Measurements from ENCODE around the gene CLEC19A.

Gene CLEC19A

DNA sequence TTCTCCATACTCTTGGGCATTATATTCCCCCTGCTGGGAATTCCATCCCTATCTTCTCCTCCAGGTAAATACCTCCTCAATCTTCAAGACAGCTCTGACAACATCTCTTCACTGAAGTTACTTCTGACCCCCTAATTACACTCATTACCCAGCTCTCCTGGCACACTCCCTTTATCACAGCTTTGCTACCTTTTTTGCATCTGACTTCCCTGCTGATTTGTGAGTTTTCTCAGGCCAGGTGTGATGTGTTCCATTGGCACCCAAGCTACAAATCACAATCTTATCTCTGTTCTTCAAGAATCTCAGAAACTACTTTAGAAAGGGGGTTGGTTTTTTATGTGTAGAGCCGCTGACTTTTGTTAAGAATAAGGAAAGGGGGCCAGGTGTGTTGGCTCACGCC is 14.0 kb downstream of the CLEC19A start (continued):
- TF ChIP-seq ZNF565 (CRISPR knock-in tag; conservative IDR thresholded peaks at IDR 0.05; ENCODE audit: low read depth) = no peak
- no peak for TF ChIP-seq RARB (CRISPR knock-in tag; IDR thresholded peaks at IDR 0.05)
- TF ChIP-seq CSDC2 (CRISPR knock-in tag; IDR thresholded peaks at IDR 0.05) = no peak
- TF ChIP-seq ZFP30 (CRISPR knock-in tag; IDR thresholded peaks at IDR 0.05) = no peak

DNA sequence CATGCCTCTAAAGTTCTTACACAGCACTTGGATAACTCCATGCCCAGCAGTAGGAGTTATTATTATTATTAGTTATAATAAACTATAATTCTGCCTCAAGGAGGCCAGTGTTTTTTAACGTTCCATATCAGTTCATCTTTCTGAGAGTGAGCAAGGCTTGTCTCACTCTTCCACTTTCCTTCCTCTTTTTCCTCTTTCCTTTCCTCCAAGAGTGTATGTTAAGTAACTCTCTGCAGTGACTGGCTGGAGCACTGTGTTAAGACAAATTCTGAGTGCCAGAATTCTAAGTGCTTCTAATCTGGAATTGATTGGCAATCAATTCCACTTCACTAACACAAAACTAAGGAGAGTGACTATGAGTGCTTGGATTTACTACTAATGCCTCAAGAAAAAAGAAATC is 16.4 kb downstream of the CLEC19A start:
- TF ChIP-seq ZC3H10 (CRISPR knock-in tag; IDR thresholded peaks at IDR 0.05) (no peak), ESRRG (CRISPR knock-in tag; IDR thresholded peaks at IDR 0.05) (no peak), ZFP3 (CRISPR knock-in tag; IDR thresholded peaks at IDR 0.05) (no peak), GLIS3 (CRISPR knock-in tag; IDR thresholded peaks at IDR 0.05) (no peak), CSDC2 (CRISPR knock-in tag; IDR thresholded peaks at IDR 0.05) (no peak), ZFP30 (CRISPR knock-in tag; IDR thresholded peaks at IDR 0.05) (no peak), SNAI2 (CRISPR knock-in tag; IDR thresholded peaks at IDR 0.05) (no peak), OSR1 (CRISPR knock-in tag; IDR thresholded peaks at IDR 0.05) (no peak), PPARA (CRISPR knock-in tag; IDR thresholded peaks at IDR 0.05; ENCODE audit: borderline replicate concordance) (no peak), ARNTL (CRISPR knock-in tag; IDR thresholded peaks at IDR 0.05; ENCODE audit: borderline replicate concordance, low read depth) (no peak), ZNF565 (CRISPR knock-in tag; conservative IDR thresholded peaks at IDR 0.05; ENCODE audit: low read depth) (no peak), ZNF70 (CRISPR knock-in tag; IDR thresholded peaks at IDR 0.05) (no peak), ZNF8 (CRISPR knock-in tag; IDR thresholded peaks at IDR 0.05) (no peak), ISL1 (CRISPR knock-in tag; IDR thresholded peaks at IDR 0.05) (no peak)
- TF ChIP-seq, protein P1, sequence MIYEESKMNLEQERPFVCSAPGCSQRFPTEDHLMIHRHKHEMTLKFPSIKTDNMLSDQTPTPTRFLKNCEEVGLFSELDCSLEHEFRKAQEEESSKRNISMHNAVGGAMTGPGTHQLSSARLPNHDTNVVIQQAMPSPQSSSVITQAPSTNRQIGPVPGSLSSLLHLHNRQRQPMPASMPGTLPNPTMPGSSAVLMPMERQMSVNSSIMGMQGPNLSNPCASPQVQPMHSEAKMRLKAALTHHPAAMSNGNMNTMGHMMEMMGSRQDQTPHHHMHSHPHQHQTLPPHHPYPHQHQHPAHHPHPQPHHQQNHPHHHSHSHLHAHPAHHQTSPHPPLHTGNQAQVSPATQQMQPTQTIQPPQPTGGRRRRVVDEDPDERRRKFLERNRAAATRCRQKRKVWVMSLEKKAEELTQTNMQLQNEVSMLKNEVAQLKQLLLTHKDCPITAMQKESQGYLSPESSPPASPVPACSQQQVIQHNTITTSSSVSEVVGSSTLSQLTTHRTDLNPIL (CRISPR knock-in tag; IDR thresholded peaks at IDR 0.05; ENCODE audit: low read depth) = no peak
- TF ChIP-seq, protein P2, sequence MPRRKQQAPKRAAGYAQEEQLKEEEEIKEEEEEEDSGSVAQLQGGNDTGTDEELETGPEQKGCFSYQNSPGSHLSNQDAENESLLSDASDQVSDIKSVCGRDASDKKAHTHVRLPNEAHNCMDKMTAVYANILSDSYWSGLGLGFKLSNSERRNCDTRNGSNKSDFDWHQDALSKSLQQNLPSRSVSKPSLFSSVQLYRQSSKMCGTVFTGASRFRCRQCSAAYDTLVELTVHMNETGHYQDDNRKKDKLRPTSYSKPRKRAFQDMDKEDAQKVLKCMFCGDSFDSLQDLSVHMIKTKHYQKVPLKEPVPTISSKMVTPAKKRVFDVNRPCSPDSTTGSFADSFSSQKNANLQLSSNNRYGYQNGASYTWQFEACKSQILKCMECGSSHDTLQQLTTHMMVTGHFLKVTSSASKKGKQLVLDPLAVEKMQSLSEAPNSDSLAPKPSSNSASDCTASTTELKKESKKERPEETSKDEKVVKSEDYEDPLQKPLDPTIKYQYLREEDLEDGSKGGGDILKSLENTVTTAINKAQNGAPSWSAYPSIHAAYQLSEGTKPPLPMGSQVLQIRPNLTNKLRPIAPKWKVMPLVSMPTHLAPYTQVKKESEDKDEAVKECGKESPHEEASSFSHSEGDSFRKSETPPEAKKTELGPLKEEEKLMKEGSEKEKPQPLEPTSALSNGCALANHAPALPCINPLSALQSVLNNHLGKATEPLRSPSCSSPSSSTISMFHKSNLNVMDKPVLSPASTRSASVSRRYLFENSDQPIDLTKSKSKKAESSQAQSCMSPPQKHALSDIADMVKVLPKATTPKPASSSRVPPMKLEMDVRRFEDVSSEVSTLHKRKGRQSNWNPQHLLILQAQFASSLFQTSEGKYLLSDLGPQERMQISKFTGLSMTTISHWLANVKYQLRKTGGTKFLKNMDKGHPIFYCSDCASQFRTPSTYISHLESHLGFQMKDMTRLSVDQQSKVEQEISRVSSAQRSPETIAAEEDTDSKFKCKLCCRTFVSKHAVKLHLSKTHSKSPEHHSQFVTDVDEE (CRISPR knock-in tag; IDR thresholded peaks at IDR 0.05) = no peak
- TF ChIP-seq, protein P3, sequence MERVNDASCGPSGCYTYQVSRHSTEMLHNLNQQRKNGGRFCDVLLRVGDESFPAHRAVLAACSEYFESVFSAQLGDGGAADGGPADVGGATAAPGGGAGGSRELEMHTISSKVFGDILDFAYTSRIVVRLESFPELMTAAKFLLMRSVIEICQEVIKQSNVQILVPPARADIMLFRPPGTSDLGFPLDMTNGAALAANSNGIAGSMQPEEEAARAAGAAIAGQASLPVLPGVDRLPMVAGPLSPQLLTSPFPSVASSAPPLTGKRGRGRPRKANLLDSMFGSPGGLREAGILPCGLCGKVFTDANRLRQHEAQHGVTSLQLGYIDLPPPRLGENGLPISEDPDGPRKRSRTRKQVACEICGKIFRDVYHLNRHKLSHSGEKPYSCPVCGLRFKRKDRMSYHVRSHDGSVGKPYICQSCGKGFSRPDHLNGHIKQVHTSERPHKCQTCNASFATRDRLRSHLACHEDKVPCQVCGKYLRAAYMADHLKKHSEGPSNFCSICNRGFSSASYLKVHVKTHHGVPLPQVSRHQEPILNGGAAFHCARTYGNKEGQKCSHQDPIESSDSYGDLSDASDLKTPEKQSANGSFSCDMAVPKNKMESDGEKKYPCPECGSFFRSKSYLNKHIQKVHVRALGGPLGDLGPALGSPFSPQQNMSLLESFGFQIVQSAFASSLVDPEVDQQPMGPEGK (CRISPR knock-in tag; IDR thresholded peaks at IDR 0.05; ENCODE audit: borderline replicate concordance) = no peak
- TF ChIP-seq, protein P4, sequence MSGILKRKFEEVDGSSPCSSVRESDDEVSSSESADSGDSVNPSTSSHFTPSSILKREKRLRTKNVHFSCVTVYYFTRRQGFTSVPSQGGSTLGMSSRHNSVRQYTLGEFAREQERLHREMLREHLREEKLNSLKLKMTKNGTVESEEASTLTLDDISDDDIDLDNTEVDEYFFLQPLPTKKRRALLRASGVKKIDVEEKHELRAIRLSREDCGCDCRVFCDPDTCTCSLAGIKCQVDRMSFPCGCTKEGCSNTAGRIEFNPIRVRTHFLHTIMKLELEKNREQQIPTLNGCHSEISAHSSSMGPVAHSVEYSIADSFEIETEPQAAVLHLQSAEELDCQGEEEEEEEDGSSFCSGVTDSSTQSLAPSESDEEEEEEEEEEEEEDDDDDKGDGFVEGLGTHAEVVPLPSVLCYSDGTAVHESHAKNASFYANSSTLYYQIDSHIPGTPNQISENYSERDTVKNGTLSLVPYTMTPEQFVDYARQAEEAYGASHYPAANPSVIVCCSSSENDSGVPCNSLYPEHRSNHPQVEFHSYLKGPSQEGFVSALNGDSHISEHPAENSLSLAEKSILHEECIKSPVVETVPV (CRISPR knock-in tag; IDR thresholded peaks at IDR 0.05) = no peak
- no peak for ATAC-seq

DNA sequence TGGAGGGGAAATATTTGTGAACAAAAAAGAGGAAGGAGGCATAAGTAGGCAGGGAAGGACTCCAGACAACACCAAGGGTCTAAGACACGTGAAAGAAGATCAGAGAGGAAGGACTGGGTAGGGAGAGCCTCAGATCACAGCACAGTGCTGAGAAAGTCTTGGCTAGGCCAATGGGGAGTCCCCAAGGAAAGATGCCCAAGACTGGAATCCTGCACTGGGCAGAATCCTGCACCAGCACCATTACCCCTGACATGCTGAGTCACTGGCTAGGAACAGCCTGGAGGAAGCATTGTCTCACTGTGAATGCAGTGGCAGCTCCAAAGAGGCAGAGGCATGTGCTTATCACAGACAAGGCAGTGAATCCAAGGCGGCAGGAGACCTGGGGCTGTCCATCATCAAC is 19.2 kb downstream of the CLEC19A start:
- TF ChIP-seq RARB (CRISPR knock-in tag; IDR thresholded peaks at IDR 0.05) (no peak), OSR1 (CRISPR knock-in tag; IDR thresholded peaks at IDR 0.05) (no peak), BACH2 (CRISPR knock-in tag; IDR thresholded peaks at IDR 0.05; ENCODE audit: borderline replicate concordance) (no peak), CSDC2 (CRISPR knock-in tag; IDR thresholded peaks at IDR 0.05) (no peak), GLIS3 (CRISPR knock-in tag; IDR thresholded peaks at IDR 0.05) (no peak), SNAI2 (CRISPR knock-in tag; IDR thresholded peaks at IDR 0.05) (no peak), TOX (CRISPR knock-in tag; IDR thresholded peaks at IDR 0.05; ENCODE audit: borderline replicate concordance) (no peak), ZFP3 (CRISPR knock-in tag; IDR thresholded peaks at IDR 0.05) (no peak)
- TF ChIP-seq, protein P3 (CRISPR knock-in tag; IDR thresholded peaks at IDR 0.05; ENCODE audit: borderline replicate concordance) = no peak
- ATAC-seq = no peak; the same call in 2 of the 3 replicates

Measured in SK-N-SH treated with all-trans-retinoic acid at 6 μM for 48 hours (cell line).